ENCODE measurements around the gene OR13H1. TPM values are rescaled to one million over a fixed set of nuclear protein-coding genes. Genes with fewer than 3 reads are reported as not detected.

Gene OR13H1
- total and polyA plus RNA-seq, 10 donors = not detected

DNA sequence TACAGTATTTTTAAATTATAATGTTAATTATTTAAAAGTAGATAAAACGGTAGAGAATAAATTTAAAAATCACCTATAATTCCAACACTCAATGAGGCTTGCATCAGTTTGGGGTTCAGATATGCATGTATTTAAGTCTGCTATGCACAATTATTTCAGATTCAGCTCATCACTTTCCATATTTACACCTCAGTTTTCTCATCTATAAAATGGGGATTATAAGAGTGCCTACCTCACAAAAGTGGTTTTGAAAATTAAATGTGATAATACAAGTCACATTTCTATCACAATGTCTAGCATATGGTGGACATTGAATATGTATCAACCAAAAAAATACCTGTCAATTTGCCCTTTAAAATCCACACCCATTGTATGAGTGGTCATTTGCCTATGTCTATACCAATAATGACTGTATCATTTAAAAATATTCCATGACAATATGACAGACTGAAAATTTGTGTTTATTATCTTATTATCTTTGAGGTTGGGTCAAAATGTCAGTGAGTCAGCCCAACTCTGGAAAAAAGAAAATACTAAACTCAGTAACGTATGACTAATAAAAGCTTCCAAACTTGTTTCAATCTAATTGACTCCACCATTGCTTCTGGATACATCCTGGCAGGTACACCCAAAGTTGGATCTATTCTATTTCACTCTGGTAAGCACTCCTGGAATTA is 20.8 kb downstream of the OR13H1 start:
- H3K9me3 ChIP-seq = no peaks in the 10 kb centered on the region
- H3K27me3 ChIP-seq (replicated peaks in 1 of 7) = no peaks in the 10 kb centered on the region
- WGBS, 5 donors = 63 to 95% (median 82%) methylated on average over 2 of the region's 2 CpGs
- DNase-seq = no peak
- no peak overlapping the region for H3K27ac ChIP-seq
- intact Hi-C loops (cut with DNase I; ENCODE audit: low total_unique reads) = no loop called here
- H3K4me3 ChIP-seq = no peak overlapping the region
- no peaks in the 10 kb centered on the region for H3K36me3 ChIP-seq
- no peak for TF ChIP-seq POLR2A (IDR thresholded peaks at IDR 0.05)
- no peak for TF ChIP-seq CTCF (IDR thresholded peaks at IDR 0.05 in 8 of 11, conservative IDR thresholded peaks at IDR 0.05 in 3 of 11)
- no peak for TF ChIP-seq POLR2AphosphoS5 (IDR thresholded peaks at IDR 0.05)
- H3K4me1 ChIP-seq = no peaks in the 10 kb centered on the region

GRCh38 chrX:131565909-131566308 is 22.0 kb downstream of the OR13H1 start:
- no peak for TF ChIP-seq POLR2A (IDR thresholded peaks at IDR 0.05)
- no peak for TF ChIP-seq POLR2AphosphoS5 (IDR thresholded peaks at IDR 0.05)
- no peak for TF ChIP-seq CTCF (IDR thresholded peaks at IDR 0.05 in 8 of 11, conservative IDR thresholded peaks at IDR 0.05 in 3 of 11)
- Histone ChIP-seq H3K4me1 (no peaks in the 10 kb centered on the region), H3K27me3 (replicated peaks in 1 of 7) (no peaks in the 10 kb centered on the region), H3K9me3 (no peaks in the 10 kb centered on the region), H3K36me3 (no peaks in the 10 kb centered on the region), H3K27ac (no peak overlapping the region), H3K4me3 (no peak overlapping the region)
- intact Hi-C loops (cut with DNase I; ENCODE audit: low total_unique reads) = no loop called here
- DNase-seq = no peak
- 57 to 79% (median 70%) methylated on average over 4 of the region's 4 CpGs for WGBS, 5 donors

DNA sequence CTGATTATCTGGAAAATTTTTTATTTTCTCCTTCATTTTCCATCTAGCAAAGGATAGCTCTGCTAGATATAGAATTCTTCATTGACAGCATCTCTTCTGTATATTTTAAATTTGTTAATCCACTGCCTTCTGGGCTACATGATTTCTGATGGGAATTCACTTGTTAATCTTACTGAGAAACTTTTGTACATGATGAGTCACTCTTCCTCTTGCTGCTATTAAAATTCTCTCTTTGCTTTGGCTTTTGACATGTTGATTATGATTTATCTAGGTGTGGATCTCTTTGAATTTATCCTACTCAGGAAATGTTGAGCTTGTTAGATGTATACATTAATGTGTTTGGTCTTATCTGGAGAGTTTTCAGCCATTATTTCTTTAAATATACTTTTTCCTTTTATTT is 27.5 kb downstream of the OR13H1 start:
- no peak for TF ChIP-seq CTCF (IDR thresholded peaks at IDR 0.05 in 8 of 11, conservative IDR thresholded peaks at IDR 0.05 in 3 of 11)
- DNase-seq = no peak
- no peaks in the 10 kb centered on the region for H3K9me3 ChIP-seq
- no peaks in the 10 kb centered on the region for H3K4me1 ChIP-seq
- H3K36me3 ChIP-seq = no peaks in the 10 kb centered on the region
- H3K27me3 ChIP-seq (replicated peaks in 1 of 7) = peaks cover 0 to 7% (median 0%) of the 10 kb centered on the region in 7 donors
- intact Hi-C loops (cut with DNase I; ENCODE audit: low total_unique reads) = no loop called here
- H3K4me3 ChIP-seq = no peak overlapping the region
- H3K27ac ChIP-seq = no peak overlapping the region

- H3K27me3 ChIP-seq (replicated peaks in 1 of 7) = peaks cover 0 to 7% (median 0%) of the 10 kb centered on the region in 7 donors
- H3K4me1 ChIP-seq = no peaks in the 10 kb centered on the region
- WGBS, 5 donors = 39 to 70% (median 62%) methylated on average over 5 of the region's 5 CpGs
- no peak overlapping the region for H3K4me3 ChIP-seq
- intact Hi-C loops (cut with DNase I; ENCODE audit: low total_unique reads) = no loop called here
- TF ChIP-seq CTCF (IDR thresholded peaks at IDR 0.05 in 8 of 11, conservative IDR thresholded peaks at IDR 0.05 in 3 of 11) (no peak), POLR2A (IDR thresholded peaks at IDR 0.05) (no peak)
- H3K9me3 ChIP-seq = no peaks in the 10 kb centered on the region
- no peak for DNase-seq
- H3K36me3 ChIP-seq = no peaks in the 10 kb centered on the region
- H3K27ac ChIP-seq = no peak overlapping the region
Measured at GRCh38 chrX:131572372-131573014, 28.6 kb downstream of the OR13H1 start.
